ENCODE results near the gene C19orf67.
A peak's percentile ranks its signal among the peaks of the same experiment; 100 is the strongest.
"Not testable (repeated sequence)": the region's sequence is repeated elsewhere in the genome, so short reads cannot be mapped to it uniquely, and the experiment has no call there.

C19orf67 gene

GRCh38 chr19:14056069-14056666 lies 29.4 kb downstream of the C19orf67 start:
- no peak for DNase-seq (ENCODE audit: low read depth in 2 of 2)

- DNase-seq (ENCODE audit: low read depth in 2 of 2), result no peak
Measured at GRCh38 chr19:14055396-14055795, 30.2 kb downstream of the C19orf67 start.

DNA sequence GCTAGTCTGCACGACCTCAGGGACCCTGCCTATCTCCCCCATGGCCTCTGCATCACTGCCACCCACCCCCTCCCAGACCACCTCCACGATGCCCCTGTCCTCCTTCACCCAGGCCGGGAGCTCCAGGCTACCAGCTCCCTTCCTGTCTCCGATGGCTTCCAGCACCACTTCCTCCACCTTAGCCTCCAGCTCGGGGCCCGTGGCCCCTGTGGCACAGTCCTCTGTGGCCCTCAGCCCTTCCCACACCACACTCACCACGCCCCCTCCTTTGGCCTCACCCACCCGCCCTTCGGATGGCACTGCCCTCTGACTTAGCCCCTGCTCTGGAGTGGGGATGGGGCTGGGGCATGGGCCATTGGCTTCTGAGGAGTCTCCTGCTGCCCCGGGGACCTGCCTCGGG lies 30.9 kb downstream of the C19orf67 start:
- no peak for DNase-seq (ENCODE audit: low read depth in 2 of 2)

GRCh38 chr19:14054099-14054498 lies 31.5 kb downstream of the C19orf67 start:
- DNase-seq (ENCODE audit: low read depth in 2 of 2), result no peak

DNA sequence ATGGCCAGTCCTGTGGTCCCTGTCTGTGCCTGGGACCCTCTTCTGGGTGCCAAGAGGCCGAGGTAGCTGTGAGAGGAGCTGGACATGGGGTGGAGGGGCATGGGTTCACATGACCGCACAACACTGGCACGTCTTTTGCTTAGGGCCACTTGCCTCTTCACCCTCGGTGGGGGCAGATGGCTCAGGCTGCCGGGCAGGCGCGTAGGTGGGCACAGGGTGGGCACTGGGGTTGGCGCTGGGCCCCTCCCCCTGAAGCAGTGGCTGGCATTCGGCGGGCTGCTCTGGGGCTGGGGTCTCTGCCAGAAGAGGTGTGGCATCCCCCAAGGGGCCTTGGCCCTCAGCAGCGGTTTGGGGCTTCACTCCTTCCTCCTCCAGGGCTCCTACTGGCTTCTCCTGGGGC lies 32.1 kb downstream of the C19orf67 start:
- DNase-seq (ENCODE audit: low read depth in 2 of 2), result no peak

DNA sequence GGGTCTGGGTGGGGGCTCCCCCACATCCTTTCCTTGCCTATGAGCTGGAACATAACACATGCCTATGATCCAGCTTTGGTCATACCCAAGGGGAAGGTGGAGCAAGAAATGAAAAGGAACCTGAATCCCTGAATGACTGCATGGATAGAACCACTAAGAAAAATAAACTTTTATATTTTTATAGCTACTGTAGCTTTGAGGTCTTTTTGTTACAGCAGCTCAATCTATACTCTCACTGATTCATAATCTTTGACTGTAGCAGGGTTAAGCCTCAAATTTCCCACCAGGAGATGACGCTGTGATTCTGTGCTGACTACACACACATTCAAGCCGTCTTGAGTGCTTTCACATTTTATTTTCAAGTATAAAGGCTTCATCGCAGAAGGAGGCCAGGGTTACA lies 32.6 kb downstream of the C19orf67 start:
- no peak for DNase-seq (ENCODE audit: low read depth in 2 of 2)

- DNase-seq (ENCODE audit: low read depth in 2 of 2), result no peak
Measured at GRCh38 chr19:14052470-14052869, 33.1 kb downstream of the C19orf67 start.

GRCh38 chr19:14051980-14052379 lies 33.6 kb downstream of the C19orf67 start:
- no peak for DNase-seq (ENCODE audit: low read depth in 2 of 2)

GRCh38 chr19:14050961-14051360 lies 34.6 kb downstream of the C19orf67 start:
- not testable (repeated sequence) for DNase-seq (ENCODE audit: low read depth in 2 of 2)

GRCh38 chr19:14050512-14050911 lies 35.1 kb downstream of the C19orf67 start:
- no peak for DNase-seq (ENCODE audit: low read depth in 2 of 2)

DNA sequence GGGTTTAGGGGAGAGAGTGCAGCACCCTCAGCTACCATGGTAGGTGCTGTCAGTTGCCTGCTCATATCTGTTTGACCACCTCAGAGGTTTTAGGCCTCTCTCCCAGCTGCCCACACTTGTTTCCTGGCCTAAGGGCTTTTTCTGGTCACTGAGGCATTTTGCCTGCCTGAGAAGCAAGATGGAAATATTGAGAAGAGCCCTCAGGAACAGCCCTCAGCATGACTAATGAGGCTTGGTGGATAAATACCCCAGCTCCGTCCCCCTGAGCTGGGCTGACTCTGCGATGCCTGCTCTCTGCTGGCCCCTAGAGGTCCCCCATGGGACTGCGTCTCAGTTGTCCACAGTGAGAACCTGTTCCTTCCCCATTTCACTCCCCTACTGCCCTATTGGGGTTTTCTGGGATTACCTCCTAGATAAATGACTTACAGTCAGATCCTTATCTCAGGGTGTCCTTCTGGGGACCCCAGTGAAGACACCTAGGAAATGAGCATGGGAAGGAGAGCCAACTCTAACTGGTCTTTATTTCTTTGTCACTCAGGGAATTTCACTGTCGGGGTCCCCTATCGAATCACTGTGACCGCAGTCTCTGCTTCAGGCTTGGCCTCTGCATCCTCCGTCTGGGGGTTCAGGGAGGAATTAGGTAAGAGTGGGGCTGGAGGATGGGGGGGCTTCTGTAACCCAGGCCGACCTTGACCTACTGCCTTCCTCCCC lies 37.0 kb downstream of the C19orf67 start:
- peak; percentile 49 to 55 for DNase-seq (ENCODE audit: low read depth in 2 of 2)

DNA sequence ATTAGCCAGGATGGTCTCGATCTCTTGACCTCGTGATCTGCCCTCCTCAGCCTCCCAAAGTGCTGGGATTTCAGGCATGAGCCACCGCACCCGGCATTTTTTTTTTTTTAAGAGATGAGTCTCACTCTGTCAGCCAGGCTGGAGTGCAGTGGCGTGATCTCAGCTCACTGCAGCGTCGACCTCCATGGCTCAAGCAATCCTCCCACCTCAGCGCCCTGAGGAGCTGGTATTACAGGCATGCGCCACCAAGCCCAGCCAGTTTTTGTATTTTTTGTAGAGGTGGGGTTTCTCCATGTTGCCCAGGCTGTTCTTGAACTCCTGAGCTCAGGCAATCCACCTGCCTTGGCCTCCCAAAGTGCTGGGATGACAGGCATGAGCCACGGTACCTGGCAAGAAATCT lies 37.7 kb downstream of the C19orf67 start:
- not testable (repeated sequence) for DNase-seq (ENCODE audit: low read depth in 2 of 2)

- not testable (repeated sequence) for DNase-seq (ENCODE audit: low read depth in 2 of 2)
Measured at GRCh38 chr19:14042659-14043608, 42.6 kb downstream of the C19orf67 start.

DNA sequence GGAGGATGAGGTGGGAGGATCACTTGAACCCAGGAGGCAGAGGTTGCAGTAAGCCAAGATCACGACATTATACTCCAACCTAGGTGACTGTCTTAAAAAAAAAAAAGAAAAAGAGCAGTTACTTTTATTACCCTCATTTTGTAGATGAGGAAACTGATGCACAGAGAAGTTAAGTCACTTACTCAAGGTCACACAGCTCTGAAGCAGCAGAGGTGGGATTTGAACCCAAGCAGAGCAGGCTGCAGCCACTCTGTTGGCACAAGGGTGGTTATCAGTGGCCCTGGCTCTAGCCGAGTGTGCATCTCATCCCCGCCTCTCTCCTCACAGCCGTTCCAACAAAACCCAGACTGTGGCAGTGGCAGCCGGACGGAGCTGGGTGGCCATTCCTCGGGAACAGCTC lies 46.4 kb downstream of the C19orf67 start:
- no peak for DNase-seq (ENCODE audit: low read depth in 2 of 2)

GRCh38 chr19:14035706-14036105 lies 49.9 kb downstream of the C19orf67 start:
- DNase-seq (ENCODE audit: low read depth in 2 of 2), result no peak

- DNase-seq (ENCODE audit: low read depth in 2 of 2), result not testable (repeated sequence)
Measured at GRCh38 chr19:14035159-14035558, 50.4 kb downstream of the C19orf67 start.

- no peak for DNase-seq (ENCODE audit: low read depth in 2 of 2)
Measured at GRCh38 chr19:14033946-14034345, 51.6 kb downstream of the C19orf67 start.

DNA sequence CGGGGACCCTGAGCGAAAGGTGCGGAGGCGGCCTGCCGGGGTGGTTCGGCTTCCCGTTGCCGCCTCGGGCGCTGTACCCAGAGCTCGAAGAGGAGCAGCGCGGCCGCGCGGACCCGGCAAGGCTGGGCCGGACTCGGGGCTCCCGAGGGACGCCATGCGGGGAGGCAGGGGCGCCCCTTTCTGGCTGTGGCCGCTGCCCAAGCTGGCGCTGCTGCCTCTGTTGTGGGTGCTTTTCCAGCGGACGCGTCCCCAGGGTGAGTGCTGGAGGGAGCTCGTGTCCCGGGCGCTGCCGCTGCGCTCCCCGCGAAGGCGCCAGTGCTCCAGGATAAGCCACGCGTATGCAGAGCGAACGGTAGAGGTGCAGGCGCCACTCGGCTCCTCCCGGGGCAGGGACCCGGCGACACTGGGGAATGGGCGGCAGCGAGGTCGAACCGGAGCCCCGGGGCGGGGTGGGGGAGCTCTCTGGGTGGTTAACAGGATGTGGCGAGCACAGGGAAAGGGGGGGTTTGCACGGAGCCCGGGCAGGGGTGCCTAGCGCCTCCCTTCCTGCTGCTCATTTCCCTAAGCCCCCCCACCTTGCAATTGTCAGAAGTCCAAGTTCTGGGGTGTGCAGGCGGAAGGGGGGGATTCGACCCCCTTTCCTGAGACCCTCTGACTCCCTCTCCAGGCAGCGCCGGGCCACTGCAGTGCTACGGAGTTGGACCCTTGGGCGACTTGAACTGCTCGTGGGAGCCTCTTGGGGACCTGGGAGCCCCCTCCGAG lies 53.7 kb downstream of the C19orf67 start, which contains the start of gene IL27RA:
IL27RA (plus strand) TSS at position 44 of the 762 bp plus-strand sequence; CDS start at position 155, 111 bp downstream.
- DNase-seq (ENCODE audit: low read depth in 2 of 2), result peak; percentile 55 to 58
